Jurkat, Clone E6-1 (cell line): ENCODE results near the gene CARD18.
"Not testable (repeated sequence)": the region's sequence is repeated elsewhere in the genome, so short reads cannot be mapped to it uniquely, and the experiment has no call there.

Experiments used
- DNase-seq: peaks from one replicate; pipeline ENCODE4 v3.0.0-alpha.2; 2011; ENCODE audit warnings: low read depth, low spot score
- H3K4me3 ChIP-seq: 2 replicates; pipeline ENCODE4 v1.5.1; 2011; ENCODE audit warnings: mild to moderate bottlenecking, low read length, control low read depth, moderate library complexity

The CARD18 gene

GRCh38 chr11:105099594-105099993 is 40.0 kb downstream of the CARD18 start:
- DNase-seq, H3K4me3 ChIP-seq: not testable (repeated sequence)

DNA sequence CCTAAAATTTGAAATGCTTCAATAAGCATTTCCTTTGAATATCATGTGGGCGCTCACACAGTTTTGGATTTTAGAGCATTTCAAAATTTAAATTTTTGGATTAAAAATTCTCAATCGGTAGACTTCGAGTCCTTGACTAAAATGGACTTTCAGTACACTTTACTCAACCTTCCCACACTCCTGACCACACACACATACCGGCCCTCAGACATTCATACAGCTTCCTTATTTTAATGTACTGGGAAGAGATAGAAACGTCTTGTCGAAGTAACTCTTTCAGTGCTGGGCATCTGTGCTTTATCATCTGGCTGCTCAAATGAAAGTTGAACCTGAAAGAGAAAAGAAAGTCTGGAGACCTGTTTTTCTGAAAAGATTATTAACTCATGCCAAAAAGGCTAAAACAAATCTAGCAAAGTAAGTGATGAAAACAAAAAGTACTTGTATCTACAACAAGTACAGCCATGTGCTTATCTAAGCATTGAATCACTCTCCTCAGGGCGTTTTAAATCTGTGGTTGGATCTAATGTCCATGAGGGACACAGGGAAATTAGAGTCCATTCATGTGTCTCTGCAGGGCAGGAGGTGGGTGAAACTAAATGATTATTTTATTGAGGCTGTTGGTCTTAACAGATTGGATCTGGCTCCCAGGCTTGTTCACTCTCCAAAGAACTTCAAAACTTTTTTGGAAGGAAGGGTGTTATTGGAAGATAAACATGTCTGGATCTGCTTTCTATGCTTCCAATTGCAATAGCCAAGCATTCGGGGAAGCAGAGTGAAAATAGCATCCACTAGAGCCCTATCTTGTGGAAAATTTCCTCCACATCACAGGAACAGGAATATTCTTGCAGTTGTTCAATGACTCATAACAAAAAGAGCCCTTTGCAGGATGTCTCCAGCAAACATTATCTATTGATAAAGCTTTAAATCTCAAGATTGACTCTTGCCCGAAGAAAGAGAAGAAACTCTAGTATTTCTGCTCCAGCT is 47.0 kb downstream of the CARD18 start:
- no peak overlapping the region for H3K4me3 ChIP-seq
- DNase-seq: no peak
